HL-60 (cell line): ENCODE results near the gene ALPK3.
A peak's percentile ranks its signal among the peaks of the same experiment; 100 is the strongest.

ENCODE experiments used
- DNase-seq, 2 experiments: peaks; one replicate each; pipeline ENCODE4 v3.0.0-alpha.2; 2010 to 2020; ENCODE audit warnings: low read depth in 1 of 2, low spot score in 1 of 2
- H3K27ac ChIP-seq: fragments of 250-450 bp; sonication (Bioruptor Pico); replicated peaks from 2 replicates; pipeline ENCODE4 v1.5.1; 2020; ENCODE audit warnings: mild to moderate bottlenecking, moderate library complexity
- H3K27me3 ChIP-seq: fragments of 250-450 bp; sonication (Bioruptor Pico); 2 replicates; pipeline ENCODE4 v1.5.1; 2021; ENCODE audit warnings: mild to moderate bottlenecking, moderate library complexity; ENCODE audit not compliant: insufficient read depth, poor library complexity, severe bottlenecking
- H3K4me3 ChIP-seq: replicated peaks from 2 replicates; pipeline ENCODE4 v1.5.1; 2011; ENCODE audit warnings: mild to moderate bottlenecking, control low read depth, low read length; ENCODE audit not compliant: insufficient read depth
- GABPA ChIP-seq: IDR thresholded peaks from 2 replicates; pipeline ENCODE4 v1.6.1; 2012; ENCODE audit warnings: low read depth
- POLR2AphosphoS5 ChIP-seq: IDR thresholded peaks from 2 replicates; pipeline ENCODE4 v1.6.1; 2012; ENCODE audit warnings: low read depth
- SPI1 ChIP-seq: IDR thresholded peaks from 2 replicates; pipeline ENCODE4 v1.6.1; 2012; ENCODE audit warnings: low read depth, mild to moderate bottlenecking, borderline replicate concordance
- long read RNA-seq: library from polyadenylated mRNA; unstranded; transcript quantifications from one replicate; pipeline ENCODE4 v2.0.0, GENCODE V29; 2020
- TF ChIP-seq, protein P1 (sequence below): IDR thresholded peaks from 2 replicates; pipeline ENCODE4 v1.6.1; 2012; ENCODE audit warnings: low read depth; ENCODE audit not compliant: insufficient replicate concordance
- TF ChIP-seq, protein P2 (sequence below): IDR thresholded peaks from one replicate; pipeline ENCODE4 v1.5.1; 2011; ENCODE audit warnings: low read length, control low read depth, inconsistent platforms; ENCODE audit not compliant: insufficient read depth

The ALPK3 gene, protein sequence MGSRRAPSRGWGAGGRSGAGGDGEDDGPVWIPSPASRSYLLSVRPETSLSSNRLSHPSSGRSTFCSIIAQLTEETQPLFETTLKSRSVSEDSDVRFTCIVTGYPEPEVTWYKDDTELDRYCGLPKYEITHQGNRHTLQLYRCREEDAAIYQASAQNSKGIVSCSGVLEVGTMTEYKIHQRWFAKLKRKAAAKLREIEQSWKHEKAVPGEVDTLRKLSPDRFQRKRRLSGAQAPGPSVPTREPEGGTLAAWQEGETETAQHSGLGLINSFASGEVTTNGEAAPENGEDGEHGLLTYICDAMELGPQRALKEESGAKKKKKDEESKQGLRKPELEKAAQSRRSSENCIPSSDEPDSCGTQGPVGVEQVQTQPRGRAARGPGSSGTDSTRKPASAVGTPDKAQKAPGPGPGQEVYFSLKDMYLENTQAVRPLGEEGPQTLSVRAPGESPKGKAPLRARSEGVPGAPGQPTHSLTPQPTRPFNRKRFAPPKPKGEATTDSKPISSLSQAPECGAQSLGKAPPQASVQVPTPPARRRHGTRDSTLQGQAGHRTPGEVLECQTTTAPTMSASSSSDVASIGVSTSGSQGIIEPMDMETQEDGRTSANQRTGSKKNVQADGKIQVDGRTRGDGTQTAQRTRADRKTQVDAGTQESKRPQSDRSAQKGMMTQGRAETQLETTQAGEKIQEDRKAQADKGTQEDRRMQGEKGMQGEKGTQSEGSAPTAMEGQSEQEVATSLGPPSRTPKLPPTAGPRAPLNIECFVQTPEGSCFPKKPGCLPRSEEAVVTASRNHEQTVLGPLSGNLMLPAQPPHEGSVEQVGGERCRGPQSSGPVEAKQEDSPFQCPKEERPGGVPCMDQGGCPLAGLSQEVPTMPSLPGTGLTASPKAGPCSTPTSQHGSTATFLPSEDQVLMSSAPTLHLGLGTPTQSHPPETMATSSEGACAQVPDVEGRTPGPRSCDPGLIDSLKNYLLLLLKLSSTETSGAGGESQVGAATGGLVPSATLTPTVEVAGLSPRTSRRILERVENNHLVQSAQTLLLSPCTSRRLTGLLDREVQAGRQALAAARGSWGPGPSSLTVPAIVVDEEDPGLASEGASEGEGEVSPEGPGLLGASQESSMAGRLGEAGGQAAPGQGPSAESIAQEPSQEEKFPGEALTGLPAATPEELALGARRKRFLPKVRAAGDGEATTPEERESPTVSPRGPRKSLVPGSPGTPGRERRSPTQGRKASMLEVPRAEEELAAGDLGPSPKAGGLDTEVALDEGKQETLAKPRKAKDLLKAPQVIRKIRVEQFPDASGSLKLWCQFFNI (N-terminal part only)
- long read RNA-seq, result 0 reads

DNA sequence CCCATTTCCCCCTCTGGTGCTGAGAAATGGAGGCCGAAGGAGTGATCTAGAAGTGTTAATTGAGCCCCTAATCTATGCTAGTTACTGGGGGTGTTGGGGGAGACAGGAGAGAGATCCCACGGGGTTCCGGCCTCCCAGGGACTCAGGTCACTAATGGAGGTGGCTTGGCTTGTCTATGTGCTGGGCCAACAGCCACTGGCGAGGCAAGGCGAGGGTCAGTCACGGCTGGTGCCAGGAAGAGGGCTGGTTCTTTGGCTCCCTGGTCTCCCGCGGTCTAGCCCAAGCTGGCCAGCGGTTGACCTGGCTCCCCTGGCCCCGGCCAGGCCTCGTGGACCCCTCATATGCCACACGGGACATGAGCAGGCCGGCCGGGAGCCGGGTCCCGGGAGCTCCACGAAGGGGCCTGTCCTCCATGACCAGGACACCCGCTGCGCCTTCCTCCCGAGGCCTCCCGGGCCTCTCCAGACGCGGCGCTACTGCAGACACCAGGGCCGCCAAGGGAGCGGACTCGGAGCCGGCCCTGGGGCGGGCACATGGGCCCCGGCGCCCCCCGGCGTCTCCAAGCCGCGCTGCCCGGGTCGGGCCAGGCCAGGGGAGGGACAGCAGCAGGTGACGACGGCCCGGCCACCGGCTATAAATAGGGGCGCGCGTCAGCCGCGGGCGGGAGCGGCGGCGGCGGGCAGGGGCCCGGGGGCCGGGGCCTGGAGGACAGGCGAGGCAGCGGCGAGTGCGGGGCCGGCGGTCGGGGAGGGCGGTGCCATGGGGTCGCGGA, at the start of gene ALPK3:
Gene ALPK3, plus strand, starts transcription at position 663 of the 772 bp plus-strand sequence. Its CDS starts 97 bp downstream, at position 760.
- Histone ChIP-seq H3K27ac (no peak within 1 kb of the TSS), H3K4me3 (no peak within 1 kb of the TSS), H3K27me3 (no peaks in the 10 kb centered on the region)
- no peak for TF ChIP-seq GABPA
- no peak for TF ChIP-seq SPI1
- TF ChIP-seq POLR2AphosphoS5, result no peak
- TF ChIP-seq, protein P1, sequence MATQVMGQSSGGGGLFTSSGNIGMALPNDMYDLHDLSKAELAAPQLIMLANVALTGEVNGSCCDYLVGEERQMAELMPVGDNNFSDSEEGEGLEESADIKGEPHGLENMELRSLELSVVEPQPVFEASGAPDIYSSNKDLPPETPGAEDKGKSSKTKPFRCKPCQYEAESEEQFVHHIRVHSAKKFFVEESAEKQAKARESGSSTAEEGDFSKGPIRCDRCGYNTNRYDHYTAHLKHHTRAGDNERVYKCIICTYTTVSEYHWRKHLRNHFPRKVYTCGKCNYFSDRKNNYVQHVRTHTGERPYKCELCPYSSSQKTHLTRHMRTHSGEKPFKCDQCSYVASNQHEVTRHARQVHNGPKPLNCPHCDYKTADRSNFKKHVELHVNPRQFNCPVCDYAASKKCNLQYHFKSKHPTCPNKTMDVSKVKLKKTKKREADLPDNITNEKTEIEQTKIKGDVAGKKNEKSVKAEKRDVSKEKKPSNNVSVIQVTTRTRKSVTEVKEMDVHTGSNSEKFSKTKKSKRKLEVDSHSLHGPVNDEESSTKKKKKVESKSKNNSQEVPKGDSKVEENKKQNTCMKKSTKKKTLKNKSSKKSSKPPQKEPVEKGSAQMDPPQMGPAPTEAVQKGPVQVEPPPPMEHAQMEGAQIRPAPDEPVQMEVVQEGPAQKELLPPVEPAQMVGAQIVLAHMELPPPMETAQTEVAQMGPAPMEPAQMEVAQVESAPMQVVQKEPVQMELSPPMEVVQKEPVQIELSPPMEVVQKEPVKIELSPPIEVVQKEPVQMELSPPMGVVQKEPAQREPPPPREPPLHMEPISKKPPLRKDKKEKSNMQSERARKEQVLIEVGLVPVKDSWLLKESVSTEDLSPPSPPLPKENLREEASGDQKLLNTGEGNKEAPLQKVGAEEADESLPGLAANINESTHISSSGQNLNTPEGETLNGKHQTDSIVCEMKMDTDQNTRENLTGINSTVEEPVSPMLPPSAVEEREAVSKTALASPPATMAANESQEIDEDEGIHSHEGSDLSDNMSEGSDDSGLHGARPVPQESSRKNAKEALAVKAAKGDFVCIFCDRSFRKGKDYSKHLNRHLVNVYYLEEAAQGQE, result no peak
- TF ChIP-seq, protein P2, sequence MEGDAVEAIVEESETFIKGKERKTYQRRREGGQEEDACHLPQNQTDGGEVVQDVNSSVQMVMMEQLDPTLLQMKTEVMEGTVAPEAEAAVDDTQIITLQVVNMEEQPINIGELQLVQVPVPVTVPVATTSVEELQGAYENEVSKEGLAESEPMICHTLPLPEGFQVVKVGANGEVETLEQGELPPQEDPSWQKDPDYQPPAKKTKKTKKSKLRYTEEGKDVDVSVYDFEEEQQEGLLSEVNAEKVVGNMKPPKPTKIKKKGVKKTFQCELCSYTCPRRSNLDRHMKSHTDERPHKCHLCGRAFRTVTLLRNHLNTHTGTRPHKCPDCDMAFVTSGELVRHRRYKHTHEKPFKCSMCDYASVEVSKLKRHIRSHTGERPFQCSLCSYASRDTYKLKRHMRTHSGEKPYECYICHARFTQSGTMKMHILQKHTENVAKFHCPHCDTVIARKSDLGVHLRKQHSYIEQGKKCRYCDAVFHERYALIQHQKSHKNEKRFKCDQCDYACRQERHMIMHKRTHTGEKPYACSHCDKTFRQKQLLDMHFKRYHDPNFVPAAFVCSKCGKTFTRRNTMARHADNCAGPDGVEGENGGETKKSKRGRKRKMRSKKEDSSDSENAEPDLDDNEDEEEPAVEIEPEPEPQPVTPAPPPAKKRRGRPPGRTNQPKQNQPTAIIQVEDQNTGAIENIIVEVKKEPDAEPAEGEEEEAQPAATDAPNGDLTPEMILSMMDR, result no peak
- DNase-seq, result no peak

DNA sequence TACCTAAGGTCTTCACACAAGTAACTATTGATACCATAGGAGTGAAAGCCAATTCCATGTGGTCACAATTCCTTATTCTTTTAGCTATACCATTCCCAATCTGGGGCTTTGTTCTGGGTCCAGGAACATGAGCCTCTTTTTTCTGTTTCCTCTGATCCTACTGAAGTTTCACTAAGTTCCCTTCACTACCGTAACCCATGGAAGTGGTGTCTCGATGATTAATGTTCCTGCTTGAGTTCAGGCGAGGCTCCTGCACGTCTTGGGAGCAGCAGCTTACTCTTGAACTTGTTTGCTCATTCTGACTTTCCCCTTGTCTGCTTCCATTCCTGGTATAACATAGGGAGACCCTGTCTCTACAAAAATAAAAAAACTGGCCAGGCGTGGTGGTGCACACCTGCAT, 45.1 kb upstream of the ALPK3 start:
- TF ChIP-seq, protein P2, result no peak
- TF ChIP-seq POLR2AphosphoS5, result peak; percentile 9; the same call in 1 of the 2 replicates
- H3K4me3 ChIP-seq, result no peak overlapping the region
- H3K27ac ChIP-seq, result peak overlapping the region; percentile 23
- H3K27me3 ChIP-seq, result no peaks in the 10 kb centered on the region
- DNase-seq, result no peak

DNA sequence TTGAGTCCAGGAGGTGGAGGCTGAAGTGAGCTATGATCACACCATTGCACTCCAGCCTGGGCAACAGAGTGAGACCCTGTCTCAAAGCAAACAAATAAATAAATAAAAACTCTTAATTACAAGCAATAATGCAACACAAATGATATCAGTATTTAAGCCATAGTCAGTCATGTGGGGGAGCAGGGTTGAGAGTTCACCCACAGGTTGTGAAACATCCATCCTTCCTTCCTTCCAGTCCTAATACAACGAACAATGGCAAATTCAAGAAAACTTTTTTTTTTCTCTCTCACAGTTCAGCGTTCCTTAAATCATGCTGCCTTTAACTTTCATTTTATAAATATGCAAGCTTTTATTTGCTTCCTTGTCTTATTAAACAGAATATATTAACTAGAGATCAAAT, 44.7 kb upstream of the ALPK3 start:
- Histone ChIP-seq H3K27me3 (no peaks in the 10 kb centered on the region), H3K4me3 (no peak overlapping the region), H3K27ac (peak overlapping the region; percentile 43; the same call in 1 of the 2 replicates)
- DNase-seq, result peak in 1 of 2 experiments; percentile 47
- TF ChIP-seq POLR2AphosphoS5, result peak; percentile 7; the same call in 1 of the 2 replicates
- TF ChIP-seq SPI1, result no peak
- TF ChIP-seq GABPA, result no peak

DNA sequence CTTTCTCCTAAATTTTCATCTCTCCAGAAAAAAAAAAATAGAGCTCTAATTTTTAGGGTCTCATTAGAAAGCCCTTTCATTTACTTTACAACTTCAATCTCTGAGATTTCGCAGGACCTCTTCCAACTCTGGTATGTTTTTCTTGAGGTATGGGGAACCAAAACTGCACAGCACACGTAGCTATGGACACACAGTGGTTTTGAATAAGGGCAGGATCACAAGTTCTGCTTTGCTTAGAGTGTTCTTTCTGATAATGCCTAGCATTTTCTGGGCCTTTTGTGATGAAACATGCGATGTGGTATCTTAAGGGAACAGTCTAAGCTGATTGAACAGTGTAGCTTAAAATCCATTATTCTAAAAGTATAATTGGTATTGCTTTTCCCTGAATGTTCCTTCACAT, 43.4 kb upstream of the ALPK3 start:
- no peaks in the 10 kb centered on the region for H3K27me3 ChIP-seq
- no peak overlapping the region for H3K4me3 ChIP-seq
- H3K27ac ChIP-seq, result peak overlapping the region; percentile 33
- DNase-seq, result peak in 1 of 2 experiments; percentile 61
- TF ChIP-seq POLR2AphosphoS5, result no peak
- TF ChIP-seq, protein P1, result no peak
- TF ChIP-seq, protein P2, result no peak
- TF ChIP-seq GABPA, result no peak
- TF ChIP-seq SPI1, result no peak
